A549 (cell line): ENCODE data around the gene PTCH2. TPM values are rescaled to one million over a fixed set of nuclear protein-coding genes. Genes with fewer than 3 reads are reported as not detected.

Experiments
- ATAC-seq, 2 experiments: fragments of 200-7000 bp in 1 of 2; fragments of >200 bp in 1 of 2; cut with Nextera tagmentation in 1 of 2; cut with Tn5 transposase in 1 of 2; 3 replicates each; pipeline versions ENCODE4 v1.8.0 to v1.9.1; 2018 to 2020; ENCODE audit warnings: mild to moderate bottlenecking in 1 of 2, moderate library complexity in 1 of 2
- CTCF ChIA-PET: fragments of 300-600 bp; sonication (Branson Sonifier 250); formaldehyde crosslinking; extraction: SDS; loops from one replicate; lab custom pipeline; 2021; ENCODE audit warnings: antibody characterized with exemption, inconsistent platforms; lab: Yijun Ruan, JAX
- POLR2A ChIA-PET: fragments of 350-600 bp; formaldehyde crosslinking; extraction: SDS; loops from one replicate; lab custom pipeline; 2021; ENCODE audit warnings: antibody characterized with exemption, inconsistent platforms; lab: Yijun Ruan, JAX
- DNase-seq, 2 experiments: peaks; one replicate each; pipeline versions ENCODE4 v3.0.0 to v3.0.0-alpha.2; 2011 to 2016; ENCODE audit warnings: low read depth in 1 of 2, low spot score in 1 of 2
- FAIRE-seq: peaks from 2 replicates; lab custom pipeline; 2011; peaks lifted over from hg19 to GRCh38; lab: Jason Lieb, UNC
- H3K27ac ChIP-seq, 2 experiments: fragments of >200 bp; sonication (Bioruptor Twin); formaldehyde crosslinking; 3 replicates each; pipeline ENCODE4 v1.5.1; 2016 to 2017
- H3K4me1 ChIP-seq: fragments of >200 bp; sonication (Bioruptor Twin); formaldehyde crosslinking; 3 replicates; pipeline ENCODE4 v1.6.1; 2016
- H3K4me2 ChIP-seq: fragments of >200 bp; sonication (Bioruptor Twin); formaldehyde crosslinking; 3 replicates; pipeline ENCODE4 v1.6.1; 2016
- H3K4me3 ChIP-seq: fragments of >200 bp; sonication (Bioruptor Twin); formaldehyde crosslinking; 3 replicates; pipeline ENCODE4 v1.5.1; 2016
- H3K9me3 ChIP-seq: fragments of >200 bp; sonication (Bioruptor Twin); formaldehyde crosslinking; 3 replicates; pipeline ENCODE4 v1.6.1; 2016
- BHLHE40 ChIP-seq: IDR thresholded peaks from 2 replicates; pipeline ENCODE4 v1.6.1; 2012; ENCODE audit warnings: low read depth, low read length, inconsistent platforms
- CBX2 ChIP-seq: fragments of 200-600 bp; sonication (generic); IDR thresholded peaks from 2 replicates; pipeline ENCODE4 v1.6.1; 2016; ENCODE audit warnings: low read depth, mild to moderate bottlenecking, borderline replicate concordance
- CBX8 ChIP-seq: fragments of 200-600 bp; sonication (generic); IDR thresholded peaks from 2 replicates; pipeline ENCODE4 v1.6.1; 2016
- CEBPB ChIP-seq, 2 experiments: fragments of >200 bp in 1 of 2; sonication (Bioruptor Twin) in 1 of 2; formaldehyde crosslinking in 1 of 2; IDR thresholded peaks; 2 replicates each; pipeline ENCODE4 v1.6.1; 2012 to 2016
- CHD4 ChIP-seq: fragments of 200-600 bp; sonication (generic); IDR thresholded peaks from 2 replicates; pipeline ENCODE4 v1.6.1; 2016; ENCODE audit warnings: antibody characterized with exemption, mild to moderate bottlenecking, borderline replicate concordance
- ESRRA ChIP-seq: fragments of 150-350 bp; IDR thresholded peaks from 2 replicates; pipeline ENCODE4 v1.6.1; 2014; ENCODE audit warnings: mild to moderate bottlenecking, low read length, borderline replicate concordance
- FOSL2 ChIP-seq, 2 experiments: fragments of 450-650 bp in 1 of 2; fragments of >200 bp in 1 of 2; sonication (Bioruptor Twin) in 1 of 2; formaldehyde crosslinking; IDR thresholded peaks; 2 replicates each; pipeline versions ENCODE4 v1.5.0 to v1.6.1; 2016 to 2020; ENCODE audit warnings: mild to moderate bottlenecking in 1 of 2, moderate library complexity in 1 of 2
- GATA3 ChIP-seq: IDR thresholded peaks from 2 replicates; pipeline ENCODE4 v1.6.1; 2012; ENCODE audit warnings: borderline replicate concordance
- HDAC2 ChIP-seq: fragments of 200-600 bp; sonication (generic); IDR thresholded peaks from 2 replicates; pipeline ENCODE4 v1.6.1; 2016
- HOXA7 ChIP-seq: fragments of 250-450 bp; sonication (Bioruptor Pico); IDR thresholded peaks from 2 replicates; pipeline ENCODE4 v1.5.0; 2020; ENCODE audit warnings: mild to moderate bottlenecking, moderate library complexity
- HOXB13 ChIP-seq: fragments of 250-450 bp; sonication (Bioruptor Pico); IDR thresholded peaks from 2 replicates; pipeline ENCODE4 v1.5.0; 2020; ENCODE audit warnings: low read depth, mild to moderate bottlenecking, moderate library complexity
- HOXB5 ChIP-seq: fragments of 250-450 bp; sonication (Bioruptor Pico); IDR thresholded peaks from 2 replicates; pipeline ENCODE4 v1.5.0; 2020; ENCODE audit warnings: mild to moderate bottlenecking, moderate library complexity
- JUN ChIP-seq, 2 experiments: fragments of >200 bp; sonication (Bioruptor Twin); formaldehyde crosslinking; IDR thresholded peaks; 2 replicates in 1 of 2; 3 replicates in 1 of 2; pipeline ENCODE4 v1.6.1; 2016 to 2017
- JUNB ChIP-seq: fragments of >200 bp; sonication (Bioruptor Twin); formaldehyde crosslinking; IDR thresholded peaks from 2 replicates; pipeline ENCODE4 v1.6.1; 2016
- MYC ChIP-seq: IDR thresholded peaks from 2 replicates; pipeline ENCODE4 v1.6.1; 2012; ENCODE audit warnings: mild to moderate bottlenecking, inconsistent platforms, low read length, improper control_type of control experiment, borderline replicate concordance
- NR3C1 ChIP-seq: fragments of >200 bp; sonication (Bioruptor Twin); formaldehyde crosslinking; IDR thresholded peaks from 3 replicates; pipeline ENCODE4 v1.6.1; 2017
- POLR2A ChIP-seq: IDR thresholded peaks from 2 replicates; pipeline ENCODE4 v1.6.1; 2012; ENCODE audit warnings: mild to moderate bottlenecking, low read length
- POLR2AphosphoS2 ChIP-seq: conservative IDR thresholded peaks from 2 replicates; pipeline ENCODE4 v1.6.1; 2012; ENCODE audit warnings: low read length, improper control_type of control experiment, inconsistent platforms
- RAD21 ChIP-seq, 2 experiments: fragments of >200 bp in 1 of 2; sonication (Bioruptor Twin) in 1 of 2; formaldehyde crosslinking in 1 of 2; IDR thresholded peaks in 1 of 2; conservative IDR thresholded peaks in 1 of 2; 2 replicates in 1 of 2; 3 replicates in 1 of 2; pipeline ENCODE4 v1.6.1; 2012 to 2018; ENCODE audit warnings: inconsistent platforms in 1 of 2
- SMC3 ChIP-seq: fragments of >200 bp; sonication (Bioruptor Twin); formaldehyde crosslinking; IDR thresholded peaks from 3 replicates; pipeline ENCODE4 v1.6.1; 2018; ENCODE audit warnings: inconsistent platforms
- TFCP2L1 ChIP-seq: fragments of 250-450 bp; sonication (Bioruptor Pico); IDR thresholded peaks from 2 replicates; pipeline ENCODE4 v1.5.0; 2021; ENCODE audit warnings: mild to moderate bottlenecking
- TP53 ChIP-seq: fragments of 250-450 bp; sonication (Bioruptor Pico); IDR thresholded peaks from 2 replicates; pipeline ENCODE4 v1.5.0; 2021; ENCODE audit warnings: mild to moderate bottlenecking, moderate library complexity
- ZC3H11A ChIP-seq: fragments of 450-650 bp; IDR thresholded peaks from 2 replicates; pipeline ENCODE4 v1.6.1; 2014; ENCODE audit warnings: antibody characterized with exemption, mild to moderate bottlenecking
- ZFP36 ChIP-seq: fragments of 450-650 bp; IDR thresholded peaks from 2 replicates; pipeline ENCODE4 v1.6.1; 2014; ENCODE audit warnings: borderline replicate concordance; ENCODE audit not compliant: partially characterized antibody
- WGBS: methylation state at CpG from one replicate; pipeline ENCODE4 v1.1.6; 2017; ENCODE audit errors: missing lambda C conversion rate; 5-methylcytosine and 5-hydroxymethylcytosine counted together
- polyA plus RNA-seq, 4 experiments: library from polyadenylated mRNA; depleted of rRNA in 3 of 4; stranded (reverse); fragments of >200 nt; fragmentation: RNase III in 1 of 4; extraction: RNeasy Plus Mini Kit Qiagen cat#74134 plus additional on column Dnase treatment in 1 of 4; gene quantifications; 2 replicates in 3 of 4; 3 replicates in 1 of 4; pipeline ENCODE4 v1.2.3, GENCODE V29; 2011 to 2017
- TF ChIP-seq, protein P1 (sequence below): fragments of >200 bp; sonication (Bioruptor Twin); formaldehyde crosslinking; IDR thresholded peaks from 3 replicates; pipeline ENCODE4 v1.5.1; 2016
- TF ChIP-seq, protein P2 (sequence below): fragments of 250-450 bp; sonication (Bioruptor Pico); IDR thresholded peaks from 2 replicates; pipeline ENCODE4 v1.5.0; 2020; ENCODE audit warnings: low read depth, mild to moderate bottlenecking, moderate library complexity
- TF ChIP-seq, protein P3 (sequence below): IDR thresholded peaks from 2 replicates; pipeline ENCODE4 v1.6.1; 2012

Gene PTCH2
- polyA plus RNA-seq, 2 of the 4 experiments (the other 2 are of a cell fraction), result 0.14 to 0.32 TPM

DNA sequence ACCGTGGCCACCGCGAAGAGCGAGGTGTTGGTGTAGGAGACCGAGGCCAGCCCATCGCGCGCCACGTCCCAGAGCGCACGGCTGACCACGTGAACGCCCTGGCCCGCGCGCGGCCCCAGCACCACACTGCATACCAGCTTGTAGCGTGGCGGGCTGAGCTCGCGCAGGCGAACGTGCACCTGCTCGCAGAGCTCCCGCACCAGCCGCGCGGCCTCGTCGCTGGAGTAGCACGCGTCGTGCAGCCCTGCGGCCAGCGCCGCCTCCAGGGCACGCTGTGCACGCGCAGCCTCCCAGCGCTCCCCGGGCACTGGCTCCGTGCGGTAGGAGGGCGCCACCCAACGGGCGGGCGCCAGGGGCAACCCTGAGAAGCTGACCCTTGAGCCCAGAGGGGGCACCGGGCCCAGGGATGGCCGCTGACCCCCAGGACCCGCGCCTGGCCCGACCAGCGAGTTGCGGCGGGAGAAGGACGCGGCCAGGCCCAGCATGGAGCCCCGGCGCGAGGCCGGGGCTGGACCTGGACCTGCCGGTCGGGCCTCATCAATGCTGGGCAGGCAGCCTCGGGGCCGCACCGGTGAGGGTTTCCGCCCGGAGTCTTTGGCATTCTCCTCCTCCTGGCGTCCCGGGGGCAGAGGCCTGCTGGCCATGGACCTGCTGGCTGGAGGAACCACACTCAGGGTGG, 36.9 kb downstream of the PTCH2 start:
- POLR2A ChIA-PET, result interaction anchor here (0.6 to 3.9 kb wide), 6 partner anchors 12 to 31 kb away, joined by 3 to 57 read pairs (median 4); partner anchors contain the start of gene RPS8
- no peak for ATAC-seq
- H3K27ac ChIP-seq, result peak overlapping the region; percentile 98 to 99
- FAIRE-seq, result no peak
- WGBS, result 97% methylated on average over 20 of the region's 70 CpGs
- H3K9me3 ChIP-seq, result no peaks in the 10 kb centered on the region
- peak overlapping the region; percentile 81 for H3K4me2 ChIP-seq
- CTCF ChIA-PET, result interaction anchor here (1.2 to 3.9 kb wide), 4 partner anchors 7 to 78 kb away, joined by 3 to 9 read pairs (median 4); partner anchors contain the start of gene BEST4
- peaks cover 80% of the 10 kb centered on the region for H3K4me1 ChIP-seq
- no peak overlapping the region for H3K4me3 ChIP-seq
- TF ChIP-seq POLR2AphosphoS2, result 0 out of 2 replicates have a peak, but pooled peaks have one; percentile 53
- TF ChIP-seq HOXA7 (CRISPR knock-in tag), result no peak
- DNase-seq, result no peak

DNA sequence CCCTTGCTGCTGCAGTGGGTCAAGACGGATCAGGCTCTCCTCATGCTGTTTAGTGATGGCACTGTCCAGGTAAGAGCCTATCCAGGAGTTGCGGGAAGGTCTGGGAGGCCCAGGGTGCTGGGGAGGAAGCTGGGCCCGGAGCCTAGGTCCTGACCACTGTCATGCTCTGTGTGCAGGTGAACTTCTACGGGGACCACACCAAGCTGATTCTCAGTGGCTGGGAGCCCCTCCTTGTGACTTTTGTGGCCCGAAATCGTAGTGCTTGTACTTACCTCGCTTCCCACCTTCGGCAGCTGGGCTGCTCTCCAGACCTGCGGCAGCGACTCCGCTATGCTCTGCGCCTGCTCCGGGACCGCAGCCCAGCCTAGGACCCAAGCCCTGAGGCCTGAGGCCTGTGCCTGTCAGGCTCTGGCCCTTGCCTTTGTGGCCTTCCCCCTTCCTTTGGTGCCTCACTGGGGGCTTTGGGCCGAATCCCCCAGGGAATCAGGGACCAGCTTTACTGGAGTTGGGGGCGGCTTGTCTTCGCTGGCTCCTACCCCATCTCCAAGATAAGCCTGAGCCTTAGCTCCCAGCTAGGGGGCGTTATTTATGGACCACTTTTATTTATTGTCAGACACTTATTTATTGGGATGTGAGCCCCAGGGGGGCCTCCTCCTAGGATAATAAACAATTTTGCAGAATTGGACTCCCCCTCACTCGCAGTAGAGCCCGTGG, 37.6 kb downstream of the PTCH2 start:
- no peak overlapping the region for H3K4me3 ChIP-seq
- no peak for ATAC-seq
- TF ChIP-seq TFCP2L1 (CRISPR knock-in tag), result no peak
- no peak for TF ChIP-seq ZFP36
- no peak for TF ChIP-seq ZC3H11A
- TF ChIP-seq CEBPB (IDR thresholded peaks at IDR 0.05), result no peak
- no peak for TF ChIP-seq HDAC2
- no peak for TF ChIP-seq TP53 (CRISPR knock-in tag)
- TF ChIP-seq CHD4, result no peak
- no peak for TF ChIP-seq CBX2
- TF ChIP-seq JUN (IDR thresholded peaks at IDR 0.05), result no peak
- TF ChIP-seq, all 56 proteins: peak for 0
- Histone ChIP-seq H3K27ac (peak overlapping the region; percentile 98 to 99; a peak in 5 of 6 replicates), H3K4me1 (peaks cover 73% of the 10 kb centered on the region), H3K4me2 (no peak overlapping the region; the same call in 2 of the 3 replicates), H3K9me3 (no peaks in the 10 kb centered on the region)
- no peak for DNase-seq
- 88% methylated on average over 12 of the region's 20 CpGs for WGBS
- ChIA-PET POLR2A (interaction anchor here (1.0 kb wide), 1 partner anchor 14 kb away, joined by 3 read pairs; no protein-coding TSS in a partner anchor), CTCF (interaction anchor here (0.5 to 3.9 kb wide), 4 partner anchors 9 to 77 kb away, joined by 3 to 9 read pairs (median 5); partner anchors contain the start of gene BEST4)
- no peak for FAIRE-seq

DNA sequence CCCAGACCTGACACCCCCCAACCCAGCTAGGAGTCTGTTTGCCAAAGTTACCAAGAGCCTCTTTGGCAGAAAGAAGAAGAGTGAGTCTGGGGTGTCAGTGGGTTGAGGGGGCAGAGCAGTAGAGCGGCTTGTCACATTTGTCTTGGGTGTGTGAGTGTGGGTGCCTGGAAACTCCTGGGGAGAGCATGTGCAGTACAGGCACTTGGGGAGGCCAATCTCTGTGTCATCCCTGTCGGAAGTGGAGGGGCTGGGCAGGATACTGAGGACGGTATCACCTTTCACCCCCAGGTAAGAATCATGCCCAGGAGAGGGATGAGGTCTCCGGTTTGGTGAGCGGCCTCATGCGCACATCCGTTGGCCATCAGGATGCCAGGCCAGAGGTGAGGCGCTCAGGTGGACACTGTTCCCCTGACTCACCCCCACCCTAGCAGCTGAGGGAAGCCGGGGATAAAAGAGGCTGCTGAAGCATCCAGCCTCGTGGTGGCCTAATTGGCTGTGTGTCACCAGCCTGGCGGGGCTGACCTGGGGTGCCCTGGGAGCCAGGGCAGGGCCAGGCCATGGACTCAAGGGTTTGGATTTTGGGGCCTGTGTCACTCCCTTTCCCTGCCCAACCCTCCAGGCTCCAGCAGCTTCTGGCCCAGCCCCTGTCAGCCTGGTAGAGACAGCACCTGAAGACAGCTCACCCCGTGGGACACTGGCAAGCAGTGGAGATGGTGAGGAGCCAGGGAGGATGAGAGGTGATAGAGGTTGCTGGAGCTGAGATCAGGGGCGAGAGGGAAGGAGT, 39.5 kb downstream of the PTCH2 start:
- POLR2A ChIA-PET, result no interaction called here
- TF ChIP-seq FOSL2 (IDR thresholded peaks at IDR 0.05), result no peak
- TF ChIP-seq FOSL2 (CRISPR knock-in tag; IDR thresholded peaks at IDR 0.05), result no peak
- TF ChIP-seq NR3C1, result no peak
- TF ChIP-seq JUNB, result no peak
- TF ChIP-seq CBX2, result no peak
- TF ChIP-seq, protein P1, sequence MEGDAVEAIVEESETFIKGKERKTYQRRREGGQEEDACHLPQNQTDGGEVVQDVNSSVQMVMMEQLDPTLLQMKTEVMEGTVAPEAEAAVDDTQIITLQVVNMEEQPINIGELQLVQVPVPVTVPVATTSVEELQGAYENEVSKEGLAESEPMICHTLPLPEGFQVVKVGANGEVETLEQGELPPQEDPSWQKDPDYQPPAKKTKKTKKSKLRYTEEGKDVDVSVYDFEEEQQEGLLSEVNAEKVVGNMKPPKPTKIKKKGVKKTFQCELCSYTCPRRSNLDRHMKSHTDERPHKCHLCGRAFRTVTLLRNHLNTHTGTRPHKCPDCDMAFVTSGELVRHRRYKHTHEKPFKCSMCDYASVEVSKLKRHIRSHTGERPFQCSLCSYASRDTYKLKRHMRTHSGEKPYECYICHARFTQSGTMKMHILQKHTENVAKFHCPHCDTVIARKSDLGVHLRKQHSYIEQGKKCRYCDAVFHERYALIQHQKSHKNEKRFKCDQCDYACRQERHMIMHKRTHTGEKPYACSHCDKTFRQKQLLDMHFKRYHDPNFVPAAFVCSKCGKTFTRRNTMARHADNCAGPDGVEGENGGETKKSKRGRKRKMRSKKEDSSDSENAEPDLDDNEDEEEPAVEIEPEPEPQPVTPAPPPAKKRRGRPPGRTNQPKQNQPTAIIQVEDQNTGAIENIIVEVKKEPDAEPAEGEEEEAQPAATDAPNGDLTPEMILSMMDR, result no peak
- no peak for TF ChIP-seq TFCP2L1 (CRISPR knock-in tag)
- no peak for TF ChIP-seq BHLHE40
- TF ChIP-seq, protein P2, sequence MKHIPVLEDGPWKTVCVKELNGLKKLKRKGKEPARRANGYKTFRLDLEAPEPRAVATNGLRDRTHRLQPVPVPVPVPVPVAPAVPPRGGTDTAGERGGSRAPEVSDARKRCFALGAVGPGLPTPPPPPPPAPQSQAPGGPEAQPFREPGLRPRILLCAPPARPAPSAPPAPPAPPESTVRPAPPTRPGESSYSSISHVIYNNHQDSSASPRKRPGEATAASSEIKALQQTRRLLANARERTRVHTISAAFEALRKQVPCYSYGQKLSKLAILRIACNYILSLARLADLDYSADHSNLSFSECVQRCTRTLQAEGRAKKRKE (CRISPR knock-in tag), result no peak
- TF ChIP-seq ESRRA, result no peak
- no peak for TF ChIP-seq SMC3
- no peak for TF ChIP-seq RAD21 (conservative IDR thresholded peaks at IDR 0.05 in 1 of 2, IDR thresholded peaks at IDR 0.05 in 1 of 2)
- no peak for TF ChIP-seq HOXB5 (CRISPR knock-in tag)
- no peak for TF ChIP-seq HOXB13 (CRISPR knock-in tag)
- no peak for TF ChIP-seq POLR2A
- TF ChIP-seq, protein P3, sequence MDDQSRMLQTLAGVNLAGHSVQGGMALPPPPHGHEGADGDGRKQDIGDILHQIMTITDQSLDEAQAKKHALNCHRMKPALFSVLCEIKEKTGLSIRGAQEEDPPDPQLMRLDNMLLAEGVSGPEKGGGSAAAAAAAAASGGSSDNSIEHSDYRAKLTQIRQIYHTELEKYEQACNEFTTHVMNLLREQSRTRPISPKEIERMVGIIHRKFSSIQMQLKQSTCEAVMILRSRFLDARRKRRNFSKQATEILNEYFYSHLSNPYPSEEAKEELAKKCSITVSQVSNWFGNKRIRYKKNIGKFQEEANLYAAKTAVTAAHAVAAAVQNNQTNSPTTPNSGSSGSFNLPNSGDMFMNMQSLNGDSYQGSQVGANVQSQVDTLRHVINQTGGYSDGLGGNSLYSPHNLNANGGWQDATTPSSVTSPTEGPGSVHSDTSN, result no peak
- no peak for TF ChIP-seq GATA3
- TF ChIP-seq CHD4, result no peak
- no peak for TF ChIP-seq CBX8
- TF ChIP-seq MYC, result no peak
- TF ChIP-seq, all 56 proteins: peak for 0
- Histone ChIP-seq H3K27ac (peak overlapping the region in 1 of 2 experiments; percentile 91; a peak in 3 of 6 replicates), H3K4me3 (no peak overlapping the region), H3K9me3 (no peaks in the 10 kb centered on the region), H3K4me1 (peaks cover 64% of the 10 kb centered on the region), H3K4me2 (peak overlapping the region; percentile 96; the same call in 2 of the 3 replicates)
- 94% methylated on average over 9 of the region's 13 CpGs for WGBS
- CTCF ChIA-PET, result interaction anchor here (0.6 to 3.9 kb wide), 3 partner anchors 10 to 16 kb away, joined by 3 to 9 read pairs (median 4); partner anchors contain the start of gene BEST4
- FAIRE-seq (no peak), ATAC-seq (no peak), DNase-seq (no peak)
